Erythroblast (primary cell): ENCODE measurements around the gene RBM43.

Experiments
- GATA1 ChIP-seq: IDR thresholded peaks from 2 replicates; pipeline ENCODE4 v1.6.1; 2011; ENCODE audit warnings: low read depth, mild to moderate bottlenecking, control low read depth, low read length, moderate library complexity
- POLR2A ChIP-seq: IDR thresholded peaks from 2 replicates; pipeline ENCODE4 v1.6.1; 2011; ENCODE audit warnings: mild to moderate bottlenecking, low read length

DNA sequence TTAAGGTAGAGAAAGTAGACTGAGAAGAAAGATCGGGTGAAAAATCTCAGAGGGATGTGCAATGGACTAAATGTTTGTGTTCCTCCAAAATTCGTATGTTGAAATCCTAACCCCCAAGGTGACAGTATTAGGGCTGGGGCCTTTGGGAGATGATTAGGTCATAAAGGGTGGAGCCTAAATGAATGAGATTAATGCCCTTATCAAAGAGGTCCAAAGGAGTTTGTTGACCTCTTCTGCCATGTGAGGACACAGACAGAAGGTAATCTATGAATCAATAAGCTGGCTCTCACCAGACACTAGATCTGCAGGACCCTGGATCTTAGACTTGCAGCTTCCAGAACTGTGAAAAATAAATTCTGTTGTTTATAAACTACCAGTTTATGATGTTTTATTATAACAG lies 30.5 kb upstream of the RBM43 start:
- TF ChIP-seq POLR2A (no peak), GATA1 (no peak)
